ENCODE data around the gene PLCD3. TPM values are rescaled to one million over a fixed set of nuclear protein-coding genes. Genes with fewer than 3 reads are reported as not detected.

PLCD3 gene
- total and polyA plus RNA-seq, 10 of the 15 experiments (the other 5 are each of a cell fraction or from before 2014, with no cell fraction given) = 0.02 to 1.6 (median 0.44) TPM

- TF ChIP-seq SKIL (IDR thresholded peaks at IDR 0.05; ENCODE audit: low read depth, poor library complexity, severe bottlenecking) = no peak
- peak; percentile 94 for TF ChIP-seq HCFC1 (IDR thresholded peaks at IDR 0.05; ENCODE audit: low read length)
- peak; percentile 58; the same call in 1 of the 2 replicates for TF ChIP-seq ZNF207 (IDR thresholded peaks at IDR 0.05; ENCODE audit: borderline replicate concordance)
- peak; percentile 84 for TF ChIP-seq MYB (IDR thresholded peaks at IDR 0.05; ENCODE audit: borderline replicate concordance, low read depth, low read length)
- no peak for TF ChIP-seq ZNF384 (IDR thresholded peaks at IDR 0.05; ENCODE audit: borderline replicate concordance, low read depth, low read length)
- peak; percentile 100 for TF ChIP-seq NBN (IDR thresholded peaks at IDR 0.05)
- no peak for TF ChIP-seq ZNF24 (IDR thresholded peaks at IDR 0.05)
- no peak for TF ChIP-seq CUX1 (IDR thresholded peaks at IDR 0.05; ENCODE audit: insufficient replicate concordance, low read depth, low read length)
- no peak for TF ChIP-seq WRNIP1 (IDR thresholded peaks at IDR 0.05; ENCODE audit: borderline replicate concordance, low read depth, low read length)
- peak; percentile 76 for TF ChIP-seq BCL3 (IDR thresholded peaks at IDR 0.05; ENCODE audit: borderline replicate concordance, insufficient read depth, low read depth, low read length, poor library complexity, severe bottlenecking)
- TF ChIP-seq RFX5 (IDR thresholded peaks at IDR 0.05; ENCODE audit: low read depth, low read length) = peak; percentile 59; the same call in 1 of the 2 replicates
- TF ChIP-seq TAF1 (IDR thresholded peaks at IDR 0.05; ENCODE audit: borderline replicate concordance, low read depth, low read length) = peak; percentile 99
- TF ChIP-seq TCF3 (IDR thresholded peaks at IDR 0.05; ENCODE audit: borderline replicate concordance, insufficient read depth, low read depth, low read length) = peak; percentile 95; the same call in 1 of the 2 replicates
- no peak for TF ChIP-seq CTCF (IDR thresholded peaks at IDR 0.05 in 2 of 3, conservative IDR thresholded peaks at IDR 0.05 in 1 of 3; ENCODE audit: control insufficient read depth in 2 of 3, extremely low read depth in 1 of 3, insufficient read depth in 1 of 3, low read depth in 3 of 3, low read length in 3 of 3)
- TF ChIP-seq EZH2 (IDR thresholded peaks at IDR 0.05; ENCODE audit: borderline replicate concordance, control insufficient read depth, low read depth, low read length) = no peak
- TF ChIP-seq SRF (IDR thresholded peaks at IDR 0.05; ENCODE audit: low read depth in 2 of 2, low read length in 2 of 2) = peak in 1 of 2 experiments; percentile 49; a peak in 1 of 4 replicates
- TF ChIP-seq DPF2 (IDR thresholded peaks at IDR 0.05) = peak; percentile 69
- TF ChIP-seq ZZZ3 (IDR thresholded peaks at IDR 0.05; ENCODE audit: control insufficient read depth, insufficient read length, low read depth) = no peak
Observed at GRCh38 chr17:45148183-45149036, 16.1 kb upstream of the PLCD3 start, which contains the start of gene HEXIM1 (continued).
